Activated naive CD4-positive, alpha-beta T cell treated with anti-CD3 and anti-CD28 coated beads, Interleukin-2, amount 50 U/mL, for 72 hours (primary cell): ENCODE data around the gene PRTN3. TPM values are rescaled to one million over a fixed set of nuclear protein-coding genes. Genes with fewer than 3 reads are reported as not detected.
"Not testable (repeated sequence)": the region's sequence is repeated elsewhere in the genome, so short reads cannot be mapped to it uniquely, and the experiment has no call there.

Source experiments
- ATAC-seq, 2 donors: fragments of 150-1000 bp; cut with Tn5 transposase; 2 replicates each; pipeline ENCODE4 v1.10.0; 2021; ENCODE audit warnings: mild to moderate bottlenecking in 2 of 2, moderate library complexity in 2 of 2
- DNase-seq, 2 donors: peaks; one replicate each; pipeline ENCODE4 v3.0.0; 2021 to 2022; ENCODE audit warnings: low spot score in 2 of 2
- H3K27ac Mint-ChIP-seq, 2 donors: one replicate each; pipeline ENCODE4 v1.8.0; 2022; ENCODE audit warnings: mild to moderate bottlenecking in 2 of 2, mixed read lengths in 2 of 2
- H3K36me3 Mint-ChIP-seq, 2 donors: one replicate each; pipeline ENCODE4 v1.8.0; 2022; ENCODE audit warnings: mixed read lengths in 2 of 2
- H3K9me3 Mint-ChIP-seq, 2 donors: one replicate each; pipeline ENCODE4 v1.8.0; 2022; ENCODE audit warnings: mixed read lengths in 2 of 2
- total RNA-seq, 2 donors: library from RNA; stranded (reverse); gene quantifications; one replicate each; pipeline ENCODE4 v1.2.3, GENCODE V29; 2022

PRTN3 gene
- total RNA-seq, 2 donors from 2014 or later, result not detected

DNA sequence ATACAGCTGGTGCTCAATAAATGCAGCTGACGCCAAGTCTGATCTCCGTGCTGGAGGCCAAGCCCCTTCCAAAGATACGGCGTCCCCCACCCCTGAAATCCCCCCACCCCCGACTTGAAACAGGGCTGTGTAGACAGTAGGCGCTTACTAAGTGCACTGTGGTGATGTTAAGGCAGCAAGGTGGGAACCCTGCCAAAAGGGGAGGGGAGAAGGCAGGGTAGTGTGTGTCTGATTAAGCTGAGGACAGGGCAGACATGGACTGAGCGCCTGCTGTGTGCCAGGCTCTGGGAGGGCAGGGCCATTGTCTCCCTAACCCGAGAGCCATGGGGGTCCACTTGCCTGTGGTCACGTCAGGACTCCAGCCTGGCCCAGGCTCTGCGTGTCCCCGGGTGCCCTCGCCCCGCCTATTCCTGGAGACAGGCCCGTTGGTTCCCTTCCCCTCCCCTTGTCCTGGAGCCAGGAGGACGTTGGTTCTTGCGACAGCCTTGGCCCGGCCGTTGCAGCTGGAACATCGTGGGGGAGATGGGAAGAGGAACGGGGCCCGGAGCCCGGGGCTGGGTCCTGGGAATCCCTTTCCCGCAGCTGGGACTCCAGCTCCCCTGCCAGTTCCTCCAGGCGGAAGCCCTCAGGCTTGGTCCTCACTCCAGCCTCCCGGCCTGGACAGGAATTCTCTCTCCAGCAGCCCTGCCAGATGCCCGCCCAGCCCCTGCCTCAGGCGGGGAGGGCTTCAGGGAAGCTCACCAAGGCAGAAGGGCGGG lies 9.6 kb downstream of the PRTN3 start:
- ATAC-seq (no peak), DNase-seq (no peak)
- Mint-ChIP-seq H3K36me3 (no peaks in the 10 kb centered on the region), H3K27ac (no peak overlapping the region), H3K9me3 (no peaks in the 10 kb centered on the region)

DNA sequence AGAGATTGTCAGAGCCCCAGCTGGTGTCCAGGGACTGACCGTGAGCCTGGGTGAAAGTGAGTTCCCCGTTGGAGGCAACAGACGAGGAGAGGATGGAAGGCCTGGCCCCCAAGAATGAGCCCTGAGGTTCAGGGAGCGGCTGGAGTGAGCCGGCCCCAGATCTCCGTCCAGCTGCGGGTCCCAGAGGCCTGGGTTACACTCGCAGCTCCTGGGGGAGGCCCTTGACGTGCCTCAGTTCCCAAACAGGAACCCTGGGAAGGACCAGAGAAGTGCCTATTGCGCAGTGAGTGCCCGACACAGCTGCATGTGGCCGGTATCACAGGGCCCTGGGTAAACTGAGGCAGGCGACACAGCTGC lies 10.2 kb downstream of the PRTN3 start:
- H3K9me3 Mint-ChIP-seq, result no peaks in the 10 kb centered on the region
- no peak overlapping the region for H3K27ac Mint-ChIP-seq
- H3K36me3 Mint-ChIP-seq, result no peaks in the 10 kb centered on the region
- DNase-seq (no peak), ATAC-seq (no peak)

DNA sequence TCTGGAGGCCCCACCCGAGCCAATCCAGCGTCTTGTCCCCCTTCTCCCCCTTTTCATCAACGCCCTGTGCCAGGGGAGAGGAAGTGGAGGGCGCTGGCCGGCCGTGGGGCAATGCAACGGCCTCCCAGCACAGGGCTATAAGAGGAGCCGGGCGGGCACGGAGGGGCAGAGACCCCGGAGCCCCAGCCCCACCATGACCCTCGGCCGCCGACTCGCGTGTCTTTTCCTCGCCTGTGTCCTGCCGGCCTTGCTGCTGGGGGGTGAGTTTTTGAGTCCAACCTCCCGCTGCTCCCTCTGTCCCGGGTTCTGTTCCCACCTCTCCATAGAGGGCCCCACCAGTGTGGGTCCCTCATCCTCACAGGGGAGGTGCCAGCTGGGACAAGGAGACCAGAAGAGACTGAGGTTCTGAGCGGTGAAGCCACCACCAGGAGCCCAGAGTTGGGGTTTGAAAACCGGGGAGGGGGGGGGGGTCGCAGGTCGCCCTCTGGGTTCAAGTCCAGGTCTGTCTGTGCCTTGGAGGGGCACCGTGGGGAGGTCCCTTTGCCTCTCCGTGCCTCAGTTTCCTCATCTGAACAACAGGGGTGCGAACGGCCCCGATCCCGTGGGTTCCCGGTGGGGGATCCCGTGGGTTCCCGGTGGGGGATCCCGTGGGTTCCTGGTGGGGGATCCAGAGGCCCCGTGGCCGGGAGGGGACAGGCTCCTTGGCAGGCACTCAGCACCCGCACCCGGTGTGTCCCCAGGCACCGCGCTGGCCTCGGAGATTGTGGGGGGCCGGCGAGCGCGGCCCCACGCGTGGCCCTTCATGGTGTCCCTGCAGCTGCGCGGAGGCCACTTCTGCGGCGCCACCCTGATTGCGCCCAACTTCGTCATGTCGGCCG lies 11.6 kb downstream of the PRTN3 start, which contains the start of gene ELANE:
TSS of gene ELANE (plus strand) at position 168 of the 878 bp plus-strand sequence. CDS start at position 194, 26 bp downstream.
- H3K9me3 Mint-ChIP-seq, result no peaks in the 10 kb centered on the region
- no peaks in the 10 kb centered on the region for H3K36me3 Mint-ChIP-seq
- ATAC-seq (no peak), DNase-seq (no peak)
- H3K27ac Mint-ChIP-seq, result no peak within 1 kb of the TSS

DNA sequence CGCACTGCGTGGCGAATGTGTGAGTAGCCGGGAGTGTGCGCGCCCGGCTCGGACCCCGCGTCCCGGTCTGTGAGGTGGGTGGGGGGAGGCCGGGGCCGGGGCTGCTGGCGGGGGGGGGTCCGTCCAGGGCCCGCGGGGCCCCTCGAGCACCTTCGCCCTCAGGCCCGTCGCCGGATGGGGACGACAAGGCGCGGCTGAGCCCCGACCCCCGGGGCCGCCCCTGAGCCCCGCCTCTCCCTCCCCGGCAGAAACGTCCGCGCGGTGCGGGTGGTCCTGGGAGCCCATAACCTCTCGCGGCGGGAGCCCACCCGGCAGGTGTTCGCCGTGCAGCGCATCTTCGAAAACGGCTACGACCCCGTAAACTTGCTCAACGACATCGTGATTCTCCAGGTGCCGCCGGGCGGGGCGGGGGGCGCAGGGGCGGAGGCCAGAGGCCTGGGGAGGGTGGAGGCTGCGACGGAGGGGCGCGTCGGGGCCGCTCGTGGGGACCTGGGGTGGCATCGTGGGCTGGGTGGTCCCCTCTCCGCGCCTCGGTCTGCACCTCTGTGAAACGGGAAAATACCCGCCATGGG lies 12.3 kb downstream of the PRTN3 start:
- ATAC-seq (no peak), DNase-seq (no peak)
- H3K9me3 Mint-ChIP-seq, result no peaks in the 10 kb centered on the region
- H3K36me3 Mint-ChIP-seq, result no peaks in the 10 kb centered on the region
- H3K27ac Mint-ChIP-seq, result no peak overlapping the region

DNA sequence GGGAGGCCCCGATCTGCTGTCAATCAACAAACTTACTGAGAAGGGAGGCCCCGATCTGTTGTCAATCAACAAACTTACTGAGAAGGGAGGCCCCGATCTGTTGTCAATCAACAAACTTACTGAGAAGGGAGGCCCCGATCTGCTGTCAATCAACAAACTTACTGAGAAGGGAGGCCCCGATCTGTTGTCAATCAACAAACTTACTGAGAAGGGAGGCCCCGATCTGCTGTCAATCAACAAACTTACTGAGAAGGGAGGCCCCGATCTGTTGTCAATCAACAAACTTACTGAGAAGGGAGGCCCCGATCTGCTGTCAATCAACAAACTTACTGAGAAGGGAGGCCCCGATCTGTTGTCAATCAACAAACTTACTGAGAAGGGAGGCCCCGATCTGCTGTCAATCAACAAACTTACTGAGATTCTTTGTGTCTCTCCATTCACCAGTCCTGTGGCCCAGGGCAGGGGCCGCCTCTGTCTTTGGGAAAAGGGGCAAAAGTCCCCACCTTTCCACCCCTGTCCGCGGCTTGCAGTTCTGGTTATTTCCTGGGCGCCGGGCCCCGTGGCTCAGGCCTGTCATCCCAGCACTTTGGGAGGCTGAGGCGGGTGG lies 12.9 kb downstream of the PRTN3 start:
- DNase-seq, ATAC-seq, H3K36me3 Mint-ChIP-seq, H3K27ac Mint-ChIP-seq, H3K9me3 Mint-ChIP-seq: not testable (repeated sequence)

DNA sequence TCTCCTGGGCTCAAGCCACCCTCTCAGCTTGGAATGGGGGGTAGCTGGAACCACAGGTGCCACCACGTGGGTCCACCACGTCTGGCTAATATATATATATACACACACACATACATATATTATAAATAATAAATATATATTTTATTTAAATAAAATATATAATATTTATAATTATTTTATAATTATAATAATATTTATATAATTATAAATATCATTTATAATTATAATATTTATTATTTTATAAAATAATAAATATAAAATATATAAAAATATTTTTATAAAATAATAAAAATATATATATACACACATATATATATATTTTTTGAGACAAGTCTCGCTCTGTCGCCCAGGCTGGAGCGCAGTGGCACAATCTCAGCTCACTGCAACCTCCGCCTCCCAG lies 13.8 kb downstream of the PRTN3 start:
- no peak overlapping the region for H3K27ac Mint-ChIP-seq
- no peaks in the 10 kb centered on the region for H3K36me3 Mint-ChIP-seq
- ATAC-seq (no peak), DNase-seq (no peak)
- no peaks in the 10 kb centered on the region for H3K9me3 Mint-ChIP-seq

DNA sequence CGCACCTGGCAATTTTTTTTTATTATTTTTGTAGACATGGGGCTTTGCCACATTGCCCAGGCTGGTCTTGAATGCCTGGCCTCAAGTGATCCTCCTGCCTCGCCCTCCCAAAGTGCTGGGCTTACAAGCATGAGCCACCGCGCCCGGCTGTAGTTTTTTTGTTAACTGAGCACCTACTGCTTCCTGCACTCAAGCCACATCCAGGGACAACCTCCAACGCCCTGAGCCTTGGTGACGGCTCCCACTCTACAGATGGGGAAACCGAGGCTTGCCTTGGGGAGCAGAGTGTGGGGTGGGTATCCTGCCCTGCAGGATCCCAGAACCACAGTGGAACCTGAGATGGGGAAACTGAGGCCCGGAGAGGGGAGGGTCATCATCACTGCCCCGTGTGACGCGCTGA lies 14.3 kb downstream of the PRTN3 start:
- Mint-ChIP-seq H3K9me3 (no peaks in the 10 kb centered on the region), H3K27ac (no peak overlapping the region), H3K36me3 (no peaks in the 10 kb centered on the region)
- ATAC-seq (no peak), DNase-seq (no peak)

DNA sequence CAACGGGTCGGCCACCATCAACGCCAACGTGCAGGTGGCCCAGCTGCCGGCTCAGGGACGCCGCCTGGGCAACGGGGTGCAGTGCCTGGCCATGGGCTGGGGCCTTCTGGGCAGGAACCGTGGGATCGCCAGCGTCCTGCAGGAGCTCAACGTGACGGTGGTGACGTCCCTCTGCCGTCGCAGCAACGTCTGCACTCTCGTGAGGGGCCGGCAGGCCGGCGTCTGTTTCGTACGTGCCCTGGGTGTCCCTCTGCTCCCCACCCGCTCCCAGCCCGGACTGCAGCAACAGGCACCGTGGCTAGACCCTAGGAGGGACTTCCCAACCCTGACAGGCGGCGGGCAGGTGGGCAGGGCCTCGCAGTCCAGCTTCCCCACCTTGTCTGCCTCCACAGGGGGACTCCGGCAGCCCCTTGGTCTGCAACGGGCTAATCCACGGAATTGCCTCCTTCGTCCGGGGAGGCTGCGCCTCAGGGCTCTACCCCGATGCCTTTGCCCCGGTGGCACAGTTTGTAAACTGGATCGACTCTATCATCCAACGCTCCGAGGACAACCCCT lies 14.8 kb downstream of the PRTN3 start:
- no peak for ATAC-seq
- H3K27ac Mint-ChIP-seq, result no peak overlapping the region
- no peaks in the 10 kb centered on the region for H3K9me3 Mint-ChIP-seq
- no peak for DNase-seq
- no peaks in the 10 kb centered on the region for H3K36me3 Mint-ChIP-seq

DNA sequence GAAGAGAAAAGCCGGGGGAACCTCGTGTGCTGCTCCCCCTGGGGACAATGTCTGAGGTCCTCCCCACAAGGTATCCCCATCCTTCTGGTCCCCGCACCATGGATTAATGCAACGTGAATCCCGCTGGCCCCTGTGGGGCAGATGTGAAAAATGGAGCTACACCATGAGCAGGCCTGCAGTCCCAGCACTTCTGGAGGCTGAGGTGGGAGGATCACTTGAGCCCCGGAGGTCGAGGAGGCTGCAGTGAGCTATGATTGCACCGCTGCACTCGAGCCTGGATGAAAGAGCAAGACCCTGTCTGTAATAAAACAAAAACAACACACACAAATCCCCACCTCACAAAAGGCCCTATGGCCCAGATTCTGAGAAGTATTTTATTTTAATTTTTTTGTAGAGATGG lies 17.5 kb downstream of the PRTN3 start:
- Mint-ChIP-seq H3K9me3 (no peaks in the 10 kb centered on the region), H3K27ac (no peak overlapping the region), H3K36me3 (no peaks in the 10 kb centered on the region)
- ATAC-seq, result no peak
- DNase-seq, result no peak

DNA sequence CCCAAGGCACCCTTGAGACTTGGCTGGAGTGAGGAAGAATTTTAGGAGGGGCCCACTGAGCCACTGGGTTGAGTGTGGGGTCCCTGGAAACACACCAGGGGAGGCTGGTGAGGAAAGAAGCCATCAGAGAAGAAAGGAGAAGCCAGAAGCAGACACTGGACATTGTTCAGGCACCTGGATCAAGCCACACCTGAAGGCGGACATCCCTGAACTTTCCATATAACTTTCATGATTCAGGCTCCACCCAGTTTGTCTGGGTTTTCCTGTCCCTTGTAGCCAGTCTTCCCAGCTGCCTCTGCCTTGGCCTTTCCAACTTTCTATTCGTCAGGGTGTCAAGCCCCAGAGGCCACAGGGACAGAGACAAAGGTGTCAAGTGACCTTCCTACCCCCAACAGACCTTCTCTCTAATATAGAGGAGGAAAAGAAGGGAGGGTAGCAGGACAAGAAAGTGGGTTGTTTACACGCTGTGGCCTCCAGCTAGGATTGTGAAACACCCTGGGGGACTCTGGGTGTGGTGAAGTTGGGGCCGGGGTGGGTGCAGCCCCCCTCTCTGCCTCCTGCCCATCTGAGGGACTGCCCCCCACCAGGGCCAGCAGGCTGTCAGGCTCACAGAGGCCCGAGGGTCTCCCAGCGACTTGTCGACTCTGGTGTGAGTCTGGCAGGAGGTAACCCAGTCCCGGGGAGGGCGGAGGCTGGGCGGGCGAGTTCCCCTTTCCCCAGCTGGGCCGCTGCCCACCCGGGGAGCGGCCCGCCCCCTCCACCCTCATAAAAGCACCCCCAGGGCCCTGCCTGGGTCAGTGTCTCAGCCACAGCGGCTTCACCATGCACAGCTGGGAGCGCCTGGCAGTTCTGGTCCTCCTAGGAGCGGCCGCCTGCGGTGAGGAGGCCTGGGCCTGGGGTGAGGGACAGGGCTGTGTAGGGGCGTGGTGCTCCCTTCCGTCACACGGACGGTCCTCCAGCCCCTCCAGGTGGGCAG lies 18.4 kb downstream of the PRTN3 start, which contains the start of gene CFD:
TSS of gene CFD (plus strand) at position 797 of the 976 bp plus-strand sequence. CDS start at position 823, 26 bp downstream.
- DNase-seq (no peak), ATAC-seq (no peak)
- Mint-ChIP-seq H3K27ac (no peak within 1 kb of the TSS), H3K9me3 (no peaks in the 10 kb centered on the region), H3K36me3 (no peaks in the 10 kb centered on the region)

DNA sequence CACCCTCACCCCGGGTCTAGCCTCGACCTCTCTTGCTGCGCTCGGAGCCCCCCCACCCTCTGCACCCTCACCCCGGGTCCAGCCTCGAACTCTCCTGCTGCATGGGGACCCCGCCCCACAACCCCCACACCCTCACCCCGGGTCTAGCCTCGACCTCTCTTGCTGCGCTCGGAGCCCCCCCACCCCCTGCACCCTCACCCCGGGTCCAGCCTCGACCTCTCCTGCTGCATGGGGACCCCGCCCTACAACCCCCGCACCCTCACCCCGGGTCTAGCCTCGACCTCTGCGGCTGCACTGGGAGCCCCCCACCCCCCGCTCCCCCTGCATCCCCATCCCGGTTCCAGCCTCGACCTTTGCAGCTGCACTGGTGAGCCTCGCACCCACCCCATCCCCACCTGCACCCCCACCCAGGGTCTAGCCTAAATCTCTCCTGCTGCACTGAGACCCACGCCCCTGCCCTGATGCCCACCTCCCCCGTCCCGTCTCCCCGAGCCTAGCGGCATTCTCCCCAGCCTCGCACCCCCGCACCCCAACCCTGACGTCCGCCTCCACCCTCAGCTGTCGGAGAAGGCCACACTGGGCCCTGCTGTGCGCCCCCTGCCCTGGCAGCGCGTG lies 20.4 kb downstream of the PRTN3 start:
- no peaks in the 10 kb centered on the region for H3K9me3 Mint-ChIP-seq
- ATAC-seq (no peak), DNase-seq (no peak)
- H3K27ac Mint-ChIP-seq, result no peak overlapping the region
- no peaks in the 10 kb centered on the region for H3K36me3 Mint-ChIP-seq

DNA sequence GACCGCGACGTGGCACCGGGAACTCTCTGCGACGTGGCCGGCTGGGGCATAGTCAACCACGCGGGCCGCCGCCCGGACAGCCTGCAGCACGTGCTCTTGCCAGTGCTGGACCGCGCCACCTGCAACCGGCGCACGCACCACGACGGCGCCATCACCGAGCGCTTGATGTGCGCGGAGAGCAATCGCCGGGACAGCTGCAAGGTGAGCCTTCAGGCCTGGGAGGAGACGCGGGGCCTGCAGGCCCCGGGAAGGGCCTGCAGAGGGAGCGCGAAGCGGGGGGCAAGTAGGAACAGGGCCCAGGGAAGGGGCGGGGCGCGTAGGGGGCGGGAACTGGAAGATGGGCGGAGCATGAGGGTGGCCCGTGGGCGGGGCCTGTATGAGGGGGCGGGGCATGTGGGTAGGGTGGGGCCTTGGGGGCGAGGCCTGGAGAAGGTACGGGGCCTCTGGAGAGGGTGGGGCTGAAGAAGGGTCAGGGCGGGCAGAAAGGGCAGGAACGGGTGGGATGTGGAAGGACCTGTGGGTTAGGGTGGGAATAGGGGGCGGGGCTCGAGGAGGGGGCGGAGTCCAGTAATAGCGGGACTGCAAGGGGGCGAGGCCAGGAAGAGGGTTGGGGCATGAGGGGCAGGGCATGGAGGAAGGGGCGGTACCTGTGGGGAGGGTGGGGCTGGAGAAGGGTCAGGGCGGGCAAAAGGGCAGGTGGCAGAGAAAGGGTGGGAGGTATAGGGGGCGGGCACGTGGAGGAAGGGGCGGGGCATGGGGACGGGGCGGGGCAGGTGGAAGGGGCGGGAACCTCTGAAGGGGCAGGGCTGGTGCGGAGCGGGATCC lies 21.2 kb downstream of the PRTN3 start:
- DNase-seq, result peak in 1 of 2 donors; percentile 63
- no peaks in the 10 kb centered on the region for H3K36me3 Mint-ChIP-seq
- peak in 1 of 2 donors; percentile 67 for ATAC-seq
- H3K9me3 Mint-ChIP-seq, result no peaks in the 10 kb centered on the region
- no peak overlapping the region for H3K27ac Mint-ChIP-seq

DNA sequence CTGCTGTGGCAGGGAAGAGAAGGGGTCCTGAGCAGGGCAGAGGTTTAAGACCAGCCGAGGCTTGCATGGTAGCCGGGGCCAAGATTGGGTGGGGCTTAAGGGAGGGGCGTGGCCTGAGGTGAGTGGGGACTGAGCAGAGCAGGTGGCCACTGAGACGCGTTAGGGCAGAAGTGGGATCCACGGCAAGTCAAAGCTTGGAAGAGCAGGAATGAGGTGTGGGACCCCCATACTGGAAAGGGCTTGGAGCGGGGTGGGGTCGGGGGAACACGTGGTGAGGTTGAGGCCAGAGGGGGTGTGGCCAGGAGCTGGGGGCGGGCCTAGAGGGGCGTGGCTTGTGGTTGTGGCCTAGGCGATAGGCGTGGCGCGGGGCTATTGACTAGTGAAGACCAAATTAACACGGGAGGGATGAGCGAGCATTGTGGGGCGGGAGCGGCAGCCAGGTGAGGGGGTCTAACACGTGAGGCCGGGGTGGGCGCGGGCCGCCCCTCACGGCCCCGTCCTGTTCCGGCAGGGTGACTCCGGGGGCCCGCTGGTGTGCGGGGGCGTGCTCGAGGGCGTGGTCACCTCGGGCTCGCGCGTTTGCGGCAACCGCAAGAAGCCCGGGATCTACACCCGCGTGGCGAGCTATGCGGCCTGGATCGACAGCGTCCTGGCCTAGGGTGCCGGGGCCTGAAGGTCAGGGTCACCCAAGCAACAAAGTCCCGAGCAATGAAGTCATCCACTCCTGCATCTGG lies 21.9 kb downstream of the PRTN3 start:
- Mint-ChIP-seq H3K27ac (no peak overlapping the region), H3K36me3 (no peaks in the 10 kb centered on the region), H3K9me3 (no peaks in the 10 kb centered on the region)
- peak in 1 of 2 donors; percentile 79 for DNase-seq
- ATAC-seq, result peak; percentile 45 to 58

DNA sequence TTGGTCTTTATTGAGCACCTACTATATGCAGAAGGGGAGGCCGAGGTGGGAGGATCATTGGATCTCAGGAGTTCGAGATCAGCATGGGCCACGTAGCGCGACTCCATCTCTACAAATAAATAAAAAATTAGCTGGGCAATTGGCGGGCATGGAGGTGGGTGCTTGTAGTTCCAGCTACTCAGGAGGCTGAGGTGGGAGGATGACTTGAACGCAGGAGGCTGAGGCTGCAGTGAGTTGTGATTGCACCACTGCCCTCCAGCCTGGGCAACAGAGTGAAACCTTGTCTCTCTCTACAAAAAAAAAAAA lies 22.5 kb downstream of the PRTN3 start:
- DNase-seq (no peak), ATAC-seq (peak in 1 of 2 donors; percentile 2)
- peak overlapping the region; percentile 68 to 75 for H3K27ac Mint-ChIP-seq
- H3K36me3 Mint-ChIP-seq, result no peaks in the 10 kb centered on the region
- H3K9me3 Mint-ChIP-seq, result no peaks in the 10 kb centered on the region
